Neural cell (in vitro differentiated cells): ENCODE data around the gene HSP90B1. TPM values are rescaled to one million over a fixed set of nuclear protein-coding genes. Genes with fewer than 3 reads are reported as not detected.

Experiments
- H2AFZ ChIP-seq: fragments of 200-600, 300-800 bp; sonication (generic), shearing (Covaris generic); 2 replicates; pipeline ENCODE4 v1.6.0; 2014; ENCODE audit warnings: low read depth, mild to moderate bottlenecking, antibody characterized with exemption, low read length, moderate library complexity
- H3F3A ChIP-seq: fragments of 200-600 bp; shearing (Covaris generic); 2 replicates; pipeline ENCODE4 v1.6.1; 2016; ENCODE audit warnings: mild to moderate bottlenecking, moderate library complexity, mixed read lengths, antibody characterized with exemption, low read length; ENCODE audit not compliant: insufficient read depth, poor library complexity, severe bottlenecking
- H3K27ac ChIP-seq: fragments of 200-600, 300-800 bp; sonication (generic), shearing (Covaris generic); 2 replicates; pipeline ENCODE4 v1.5.1; 2014; ENCODE audit warnings: mild to moderate bottlenecking, low read length, moderate library complexity
- H3K27me3 ChIP-seq: fragments of 300-800, 200-600 bp; sonication (generic), shearing (Covaris generic); 2 replicates; pipeline ENCODE4 v1.6.0; 2014; ENCODE audit warnings: mild to moderate bottlenecking, low read depth, low read length, moderate library complexity; ENCODE audit not compliant: insufficient read depth
- H3K36me3 ChIP-seq: fragments of 300-800, 200-600 bp; sonication (generic), shearing (Covaris generic); 2 replicates; pipeline ENCODE4 v1.5.1; 2014; ENCODE audit warnings: mild to moderate bottlenecking, antibody characterized with exemption, low read length, moderate library complexity; ENCODE audit not compliant: insufficient read depth
- H3K4me2 ChIP-seq: fragments of 300-800, 200-600 bp; sonication (generic), shearing (Covaris generic); 2 replicates; pipeline ENCODE4 v1.6.0; 2014; ENCODE audit warnings: mild to moderate bottlenecking, low read length
- H3K4me3 ChIP-seq: fragments of 300-800, 200-600 bp; sonication (generic), shearing (Covaris generic); 2 replicates; pipeline ENCODE4 v1.5.1; 2014; ENCODE audit warnings: mild to moderate bottlenecking, low read length, moderate library complexity
- H3K79me2 ChIP-seq: fragments of 200-600 bp; shearing (Covaris generic); replicated peaks from 2 replicates; pipeline ENCODE4 v1.6.0; 2014; ENCODE audit warnings: mild to moderate bottlenecking, low read length, moderate library complexity; ENCODE audit not compliant: insufficient read depth
- H3K9ac ChIP-seq: fragments of 300-800, 200-600 bp; sonication (generic), shearing (Covaris generic); 2 replicates; pipeline ENCODE4 v1.6.1; 2016; ENCODE audit warnings: mild to moderate bottlenecking, low read length, mixed read lengths
- H3K9me2 ChIP-seq: fragments of 200-600 bp; shearing (Covaris generic); 2 replicates; pipeline ENCODE4 v1.6.1; 2016; ENCODE audit warnings: mild to moderate bottlenecking, low read length, mixed read lengths; ENCODE audit not compliant: insufficient read depth
- H3K9me3 ChIP-seq: fragments of 200-600, 300-800 bp; sonication (generic), shearing (Covaris generic); 2 replicates; pipeline ENCODE4 v1.6.1; 2016; ENCODE audit warnings: mild to moderate bottlenecking, mixed run types, low read length, moderate library complexity, mixed read lengths
- H4K20me1 ChIP-seq: fragments of 200-600 bp; shearing (Covaris generic); 2 replicates; pipeline ENCODE4 v1.6.1; 2016; ENCODE audit warnings: mild to moderate bottlenecking, mixed run types; ENCODE audit not compliant: insufficient read depth
- CTCF ChIP-seq: fragments of 450-650 bp; IDR thresholded peaks from 2 replicates; pipeline ENCODE4 v1.5.1; 2014; ENCODE audit warnings: antibody characterized with exemption, mild to moderate bottlenecking, moderate library complexity; ENCODE audit not compliant: poor library complexity, severe bottlenecking
- EP300 ChIP-seq: fragments of 450-650 bp; conservative IDR thresholded peaks from 2 replicates; pipeline ENCODE4 v1.6.1; 2014; ENCODE audit warnings: antibody characterized with exemption, mild to moderate bottlenecking, moderate library complexity; ENCODE audit not compliant: poor library complexity, severe bottlenecking
- EZH2 ChIP-seq: fragments of 200-600, 300-800 bp; shearing (Covaris generic), sonication (generic); IDR thresholded peaks from 2 replicates; pipeline ENCODE4 v1.6.1; 2014; ENCODE audit warnings: antibody characterized with exemption, low read length, borderline replicate concordance, mild to moderate bottlenecking; ENCODE audit not compliant: insufficient read depth, poor library complexity, severe bottlenecking
- MXI1 ChIP-seq: fragments of 450-650 bp; conservative IDR thresholded peaks from 2 replicates; pipeline ENCODE4 v1.6.1; 2014; ENCODE audit warnings: antibody characterized with exemption, mild to moderate bottlenecking; ENCODE audit not compliant: poor library complexity, severe bottlenecking
- POLR2AphosphoS5 ChIP-seq: IDR thresholded peaks from 2 replicates; pipeline ENCODE4 v1.6.1; 2012
- RAD21 ChIP-seq: fragments of 450-650 bp; conservative IDR thresholded peaks from 2 replicates; pipeline ENCODE4 v1.6.1; 2014; ENCODE audit warnings: antibody characterized with exemption, mild to moderate bottlenecking, moderate library complexity
- REST ChIP-seq: IDR thresholded peaks from 2 replicates; pipeline ENCODE4 v1.6.1; 2012; ENCODE audit warnings: borderline replicate concordance
- SMC3 ChIP-seq: fragments of 450-650 bp; conservative IDR thresholded peaks from 2 replicates; pipeline ENCODE4 v1.6.1; 2014; ENCODE audit warnings: antibody characterized with exemption, mild to moderate bottlenecking, moderate library complexity; ENCODE audit not compliant: poor library complexity
- TAF1 ChIP-seq: IDR thresholded peaks from 2 replicates; pipeline ENCODE4 v1.6.1; 2012; ENCODE audit warnings: low read depth
- polyA plus RNA-seq: library from polyadenylated mRNA; depleted of rRNA; stranded (reverse); fragments of >200 nt; gene quantifications from 2 replicates; pipeline ENCODE4 v1.2.3, GENCODE V29; 2014

The HSP90B1 gene
- polyA plus RNA-seq, 1 donor from 2014 or later = 242 TPM

GRCh38 chr12:103909811-103910210, 20.4 kb upstream of the HSP90B1 start:
- Histone ChIP-seq H3K36me3 (no peaks in the 10 kb centered on the region), H3K4me2 (no peak overlapping the region), H3K9me3 (no peaks in the 10 kb centered on the region), H3K4me3 (no peak overlapping the region), H3K9ac (no peak overlapping the region), H3K27ac (no peak overlapping the region), H3F3A (no peaks in the 10 kb centered on the region), H3K79me2 (no peaks in the 10 kb centered on the region), H3K27me3 (no peaks in the 10 kb centered on the region), H4K20me1 (no peaks in the 10 kb centered on the region), H3K9me2 (no peaks in the 10 kb centered on the region), H2AFZ (no peak overlapping the region)
- no peak for TF ChIP-seq EZH2
- TF ChIP-seq RAD21 = no peak
- no peak for TF ChIP-seq POLR2AphosphoS5
- no peak for TF ChIP-seq MXI1
- no peak for TF ChIP-seq CTCF
- no peak for TF ChIP-seq REST
- TF ChIP-seq SMC3 = no peak
- TF ChIP-seq EP300 = no peak

GRCh38 chr12:103912069-103912468, 18.1 kb upstream of the HSP90B1 start:
- H3K36me3 ChIP-seq = no peaks in the 10 kb centered on the region
- no peak overlapping the region for H3K9ac ChIP-seq
- no peak overlapping the region for H2AFZ ChIP-seq
- H3F3A ChIP-seq = no peaks in the 10 kb centered on the region
- H3K9me3 ChIP-seq = no peaks in the 10 kb centered on the region
- no peaks in the 10 kb centered on the region for H3K27me3 ChIP-seq
- no peak overlapping the region for H3K27ac ChIP-seq
- no peaks in the 10 kb centered on the region for H4K20me1 ChIP-seq
- H3K4me2 ChIP-seq = no peak overlapping the region
- H3K79me2 ChIP-seq = no peaks in the 10 kb centered on the region
- no peak overlapping the region for H3K4me3 ChIP-seq
- H3K9me2 ChIP-seq = no peaks in the 10 kb centered on the region
- TF ChIP-seq SMC3 = no peak
- TF ChIP-seq EZH2 = no peak
- TF ChIP-seq RAD21 = no peak
- no peak for TF ChIP-seq REST
- no peak for TF ChIP-seq POLR2AphosphoS5
- no peak for TF ChIP-seq TAF1
- TF ChIP-seq CTCF = no peak
- no peak for TF ChIP-seq MXI1
- TF ChIP-seq EP300 = no peak
